Left lung (tissue), 8 donors: ENCODE data around the gene PRR27. TPM values are rescaled to one million over a fixed set of nuclear protein-coding genes. Genes with fewer than 3 reads are reported as not detected.

Experiments used
- polyA plus RNA-seq, 6 donors: library from polyadenylated mRNA; unstranded; fragments of 120-200 nt; gene quantifications; one replicate each; pipeline ENCODE4 v1.2.1, GENCODE V29; 2013; ENCODE audit not compliant: insufficient read length in 6 of 6
- total RNA-seq, 2 donors: library from RNA; stranded (reverse); fragmentation: NEBNext Ultra II Directional; extraction: Animal tissue kit (Norgen Biotek cat#: 25700); gene quantifications; one replicate each; pipeline ENCODE4 v1.2.1, GENCODE V29; 2021
- donor health status: DM: no; HTN: yes; CAD: no.
- donor health status: DM: no; HTN: no; CAD: no.

The PRR27 gene
- total and polyA plus RNA-seq, 8 donors = 0.03 to 0.18 (median 0.12) TPM; not detected in 2

Other genes starting within 250 kb of the PRR27 start
- gene CSN1S1, start 223.2 kb upstream of the PRR27 start, total RNA-seq = not detected
- gene CSN1S1, start 223.2 kb upstream of the PRR27 start, polyA plus RNA-seq = not detected
- not detected for gene CSN2, start 188.5 kb upstream of the PRR27 start, total RNA-seq
- not detected for gene CSN2, start 188.5 kb upstream of the PRR27 start, polyA plus RNA-seq
- gene STATH, start 158.3 kb upstream of the PRR27 start, total RNA-seq = not detected
- gene STATH, start 158.3 kb upstream of the PRR27 start, polyA plus RNA-seq = not detected
- not detected for gene HTN3, start 125.8 kb upstream of the PRR27 start, total RNA-seq
- gene HTN3, start 125.8 kb upstream of the PRR27 start, polyA plus RNA-seq = not detected
- not detected for gene HTN1, start 103.8 kb upstream of the PRR27 start, total RNA-seq
- gene HTN1, start 103.8 kb upstream of the PRR27 start, polyA plus RNA-seq = under 1 TPM in 3 of 6 donors, not detected in 3; 0.05 to 0.06 (median 0.06) TPM
- 1 to 10 TPM; 3.5 to 5.0 TPM for gene ODAM, start 41.5 kb downstream of the PRR27 start, total RNA-seq
- gene ODAM, start 41.5 kb downstream of the PRR27 start, polyA plus RNA-seq = 10 to 100 TPM; 11.3 to 19.7 (median 16.0) TPM
- gene FDCSP, start 71.9 kb downstream of the PRR27 start, total RNA-seq = not detected
- gene FDCSP, start 71.9 kb downstream of the PRR27 start, polyA plus RNA-seq = not detected
- gene CSN3, start 88.4 kb downstream of the PRR27 start, total RNA-seq = not detected
- not detected for gene CSN3, start 88.4 kb downstream of the PRR27 start, polyA plus RNA-seq
- not detected for gene CABS1, start 180.7 kb downstream of the PRR27 start, total RNA-seq
- not detected for gene CABS1, start 180.7 kb downstream of the PRR27 start, polyA plus RNA-seq
- gene SMR3A, start 206.5 kb downstream of the PRR27 start, total RNA-seq = not detected
- not detected for gene SMR3A, start 206.5 kb downstream of the PRR27 start, polyA plus RNA-seq
- gene SMR3B, start 228.9 kb downstream of the PRR27 start, total RNA-seq = not detected
- gene SMR3B, start 228.9 kb downstream of the PRR27 start, polyA plus RNA-seq = not detected
- gene OPRPN, start 243.7 kb downstream of the PRR27 start, total RNA-seq = not detected
- not detected for gene OPRPN, start 243.7 kb downstream of the PRR27 start, polyA plus RNA-seq